AG04450 (cell line): Measurements from ENCODE around the gene ZC3H12C. TPM values are rescaled to one million over a fixed set of nuclear protein-coding genes. Genes with fewer than 3 reads are reported as not detected.

Source experiments
- CTCF ChIA-PET: fragments of 300-600, 350-600 bp; formaldehyde crosslinking; extraction: SDS; loops from one replicate; lab custom pipeline; 2022; ENCODE audit warnings: antibody characterized with exemption, inconsistent platforms; lab: Charles Lee
- POLR2A ChIA-PET: fragments of 350-600 bp; formaldehyde crosslinking; extraction: SDS; loops from one replicate; lab custom pipeline; 2021; ENCODE audit warnings: antibody characterized with exemption, inconsistent platforms; lab: Yijun Ruan, JAX
- DNase-seq: peaks from one replicate; pipeline ENCODE4 v3.0.0-alpha.2; 2011; ENCODE audit warnings: low read depth, low spot score
- H3K27ac ChIP-seq: one replicate; pipeline ENCODE4 v1.5.1; 2012; ENCODE audit warnings: low read depth, low read length, control low read depth
- H3K27me3 ChIP-seq: one replicate; pipeline ENCODE4 v1.6.0; 2012; ENCODE audit warnings: low read length; ENCODE audit not compliant: control insufficient read depth, insufficient read depth
- H3K4me3 ChIP-seq: 2 replicates; pipeline ENCODE4 v1.5.1; 2011; ENCODE audit warnings: mild to moderate bottlenecking, low read depth, low read length, control low read depth
- H3K9me3 ChIP-seq: 2 replicates; pipeline ENCODE4 v1.5.1; 2012; ENCODE audit warnings: low read length; ENCODE audit not compliant: control insufficient read depth, insufficient read depth
- CTCF ChIP-seq: IDR thresholded peaks from 2 replicates; pipeline ENCODE4 v1.5.1; 2011; ENCODE audit warnings: low read depth, low read length, control low read depth, inconsistent platforms
- polyA plus RNA-seq: library from polyadenylated mRNA; depleted of rRNA; stranded (reverse); fragments of >200 nt; gene quantifications from 2 replicates; pipeline ENCODE4 v1.2.3, GENCODE V29; 2011

The ZC3H12C gene
- polyA plus RNA-seq, 1 experiment, result 10.9 TPM

- H3K4me3 ChIP-seq, result no peak overlapping the region
- no peak for TF ChIP-seq CTCF
- no peak for DNase-seq
- CTCF ChIA-PET, result no interaction called here
- H3K27ac ChIP-seq, result no peak overlapping the region
- 0 out of 2 replicates have a peak, but pooled peaks cover 2% of the 10 kb centered on the region for H3K9me3 ChIP-seq
- H3K27me3 ChIP-seq, result no peaks in the 10 kb centered on the region
- POLR2A ChIA-PET, result no interaction called here
Observed at GRCh38 chr11:110106713-110107274, 13.6 kb downstream of the ZC3H12C start.

- Histone ChIP-seq H3K9me3 (0 out of 2 replicates have a peak, but pooled peaks cover 2% of the 10 kb centered on the region), H3K27ac (no peak overlapping the region), H3K4me3 (no peak overlapping the region), H3K27me3 (no peaks in the 10 kb centered on the region)
- no peak for DNase-seq
- no peak for TF ChIP-seq CTCF
- POLR2A ChIA-PET, result no interaction called here
- CTCF ChIA-PET, result interaction anchor here (0.5 to 0.6 kb wide), 2 partner anchors 90 to 167 kb away, joined by 3 to 7 read pairs; no protein-coding TSS in a partner anchor
Observed at GRCh38 chr11:110110854-110111253, 17.7 kb downstream of the ZC3H12C start.

GRCh38 chr11:110112457-110112856 is 19.3 kb downstream of the ZC3H12C start:
- POLR2A ChIA-PET, result no interaction called here
- CTCF ChIA-PET, result no interaction called here
- no peak for DNase-seq
- no peak overlapping the region for H3K4me3 ChIP-seq
- H3K27me3 ChIP-seq, result no peaks in the 10 kb centered on the region
- TF ChIP-seq CTCF, result no peak
- 0 out of 2 replicates have a peak, but pooled peaks cover 2% of the 10 kb centered on the region for H3K9me3 ChIP-seq
- H3K27ac ChIP-seq, result no peak overlapping the region

GRCh38 chr11:110113505-110113904 is 20.3 kb downstream of the ZC3H12C start:
- no peaks in the 10 kb centered on the region for H3K9me3 ChIP-seq
- ChIA-PET POLR2A (no interaction called here), CTCF (interaction anchor here (0.7 kb wide), 1 partner anchor 150 kb away, joined by 10 read pairs; no protein-coding TSS in a partner anchor)
- H3K27me3 ChIP-seq, result no peaks in the 10 kb centered on the region
- H3K4me3 ChIP-seq, result no peak overlapping the region
- no peak overlapping the region for H3K27ac ChIP-seq
- no peak for TF ChIP-seq CTCF
- no peak for DNase-seq

- no peak for TF ChIP-seq CTCF
- CTCF ChIA-PET, result interaction anchor here (1.2 kb wide), 1 partner anchor 22 kb away, joined by 3 read pairs; no protein-coding TSS in a partner anchor
- DNase-seq, result no peak
- Histone ChIP-seq H3K4me3 (no peak overlapping the region), H3K27ac (no peak overlapping the region), H3K27me3 (no peaks in the 10 kb centered on the region), H3K9me3 (no peaks in the 10 kb centered on the region)
- POLR2A ChIA-PET, result no interaction called here
Observed at GRCh38 chr11:110113973-110114372, 20.8 kb downstream of the ZC3H12C start.
